B cell (primary cell): Measurements from ENCODE around the gene DHRS1.
A peak's percentile ranks its signal among the peaks of the same experiment; 100 is the strongest.

Source experiments
- EZH2 ChIP-seq: IDR thresholded peaks from 2 replicates; pipeline ENCODE4 v1.6.1; 2012; ENCODE audit warnings: borderline replicate concordance, low read depth, mild to moderate bottlenecking, moderate library complexity, low read length; ENCODE audit not compliant: insufficient read depth, poor library complexity, severe bottlenecking
- TF ChIP-seq, protein P1 (sequence below): fragments of 200-600 bp; IDR thresholded peaks from one replicate; pipeline ENCODE4 v1.8.0; 2022; ENCODE audit warnings: antibody characterized with exemption, mild to moderate bottlenecking

GRCh38 chr14:24308342-24309124 lies 9.0 kb upstream of the DHRS1 start:
- TF ChIP-seq EZH2: no peak
- TF ChIP-seq, protein P1, sequence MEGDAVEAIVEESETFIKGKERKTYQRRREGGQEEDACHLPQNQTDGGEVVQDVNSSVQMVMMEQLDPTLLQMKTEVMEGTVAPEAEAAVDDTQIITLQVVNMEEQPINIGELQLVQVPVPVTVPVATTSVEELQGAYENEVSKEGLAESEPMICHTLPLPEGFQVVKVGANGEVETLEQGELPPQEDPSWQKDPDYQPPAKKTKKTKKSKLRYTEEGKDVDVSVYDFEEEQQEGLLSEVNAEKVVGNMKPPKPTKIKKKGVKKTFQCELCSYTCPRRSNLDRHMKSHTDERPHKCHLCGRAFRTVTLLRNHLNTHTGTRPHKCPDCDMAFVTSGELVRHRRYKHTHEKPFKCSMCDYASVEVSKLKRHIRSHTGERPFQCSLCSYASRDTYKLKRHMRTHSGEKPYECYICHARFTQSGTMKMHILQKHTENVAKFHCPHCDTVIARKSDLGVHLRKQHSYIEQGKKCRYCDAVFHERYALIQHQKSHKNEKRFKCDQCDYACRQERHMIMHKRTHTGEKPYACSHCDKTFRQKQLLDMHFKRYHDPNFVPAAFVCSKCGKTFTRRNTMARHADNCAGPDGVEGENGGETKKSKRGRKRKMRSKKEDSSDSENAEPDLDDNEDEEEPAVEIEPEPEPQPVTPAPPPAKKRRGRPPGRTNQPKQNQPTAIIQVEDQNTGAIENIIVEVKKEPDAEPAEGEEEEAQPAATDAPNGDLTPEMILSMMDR: peak; percentile 49
